IMR-90 (cell line): ENCODE measurements around the gene FDXR.

Experiments
- BHLHE40 ChIP-seq: fragments of 150-350 bp; IDR thresholded peaks from 2 replicates; pipeline ENCODE4 v1.6.1; 2016; ENCODE audit warnings: mild to moderate bottlenecking, low read depth, low read length
- CEBPB ChIP-seq: IDR thresholded peaks from 2 replicates; pipeline ENCODE4 v1.6.1; 2012; ENCODE audit warnings: low read depth, low read length, improper control_type of control experiment
- CHD1 ChIP-seq: IDR thresholded peaks from 2 replicates; pipeline ENCODE4 v1.6.1; 2012; ENCODE audit warnings: low read depth, low read length, improper control_type of control experiment
- FOS ChIP-seq: fragments of 150-350 bp; IDR thresholded peaks from 2 replicates; pipeline ENCODE4 v1.6.1; 2016; ENCODE audit warnings: low read depth, low read length
- MAFK ChIP-seq: IDR thresholded peaks from 2 replicates; pipeline ENCODE4 v1.6.1; 2012; ENCODE audit warnings: low read depth, low read length, improper control_type of control experiment
- POLR2A ChIP-seq: IDR thresholded peaks from 2 replicates; pipeline ENCODE4 v1.6.1; 2012; ENCODE audit warnings: mild to moderate bottlenecking, low read depth, low read length
- RAD21 ChIP-seq: IDR thresholded peaks from 2 replicates; pipeline ENCODE4 v1.6.1; 2012; ENCODE audit warnings: low read length, improper control_type of control experiment
- RCOR1 ChIP-seq: IDR thresholded peaks from 2 replicates; pipeline ENCODE4 v1.6.1; 2012; ENCODE audit warnings: mild to moderate bottlenecking, low read length, improper control_type of control experiment; ENCODE audit not compliant: insufficient replicate concordance
- SMC3 ChIP-seq: fragments of 150-350 bp; IDR thresholded peaks from 2 replicates; pipeline ENCODE4 v1.6.1; 2016; ENCODE audit warnings: low read depth, mild to moderate bottlenecking, antibody characterized with exemption, low read length, moderate library complexity
- TF ChIP-seq, protein P1 (sequence below): conservative IDR thresholded peaks from 2 replicates; pipeline ENCODE4 v1.5.1; 2012; ENCODE audit warnings: mild to moderate bottlenecking, low read depth, low read length, improper control_type of control experiment
- TF ChIP-seq, protein P2 (sequence below): fragments of 150-350 bp; IDR thresholded peaks from 2 replicates; pipeline ENCODE4 v1.6.1; 2017; ENCODE audit warnings: mild to moderate bottlenecking, antibody characterized with exemption, low read length, low read depth
- TF ChIP-seq, protein P3 (sequence below): fragments of 150-350 bp; IDR thresholded peaks from 2 replicates; pipeline ENCODE4 v1.6.1; 2016; ENCODE audit warnings: low read depth, mild to moderate bottlenecking, low read length, moderate library complexity, borderline replicate concordance

DNA sequence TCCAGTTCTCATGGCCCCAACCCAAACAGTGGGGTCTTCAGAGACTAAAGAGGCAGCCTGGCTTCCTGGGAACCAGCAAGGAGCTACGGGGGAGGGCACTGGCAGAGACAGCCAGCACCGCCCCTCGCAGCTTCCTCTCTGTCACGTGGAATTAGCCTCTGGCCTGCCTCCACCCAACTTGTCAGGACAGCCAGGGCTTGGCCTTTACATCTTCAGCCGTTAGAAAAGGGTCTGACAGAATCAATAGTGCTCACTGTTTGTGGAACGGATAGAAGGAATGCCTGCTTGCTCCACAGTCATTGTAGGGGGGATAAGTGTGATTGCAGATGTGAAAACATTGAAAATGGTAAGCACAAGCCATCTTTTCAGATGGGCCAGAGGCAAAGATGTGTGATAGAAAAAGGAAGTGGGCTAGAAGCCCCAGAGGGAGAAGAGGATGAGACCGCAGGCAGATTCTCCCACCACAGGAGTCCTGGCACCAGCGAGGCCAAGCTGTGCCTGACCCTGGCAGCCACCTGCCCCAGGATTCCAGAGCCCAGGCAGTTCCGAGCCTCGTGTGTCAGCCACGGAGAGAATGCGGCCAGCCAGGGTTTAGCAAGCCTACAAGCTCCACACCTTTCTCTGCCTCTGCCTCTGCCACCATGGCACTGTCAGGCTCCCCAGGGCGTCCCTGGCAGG lies 31.7 kb downstream of the FDXR start:
- TF ChIP-seq, protein P1, sequence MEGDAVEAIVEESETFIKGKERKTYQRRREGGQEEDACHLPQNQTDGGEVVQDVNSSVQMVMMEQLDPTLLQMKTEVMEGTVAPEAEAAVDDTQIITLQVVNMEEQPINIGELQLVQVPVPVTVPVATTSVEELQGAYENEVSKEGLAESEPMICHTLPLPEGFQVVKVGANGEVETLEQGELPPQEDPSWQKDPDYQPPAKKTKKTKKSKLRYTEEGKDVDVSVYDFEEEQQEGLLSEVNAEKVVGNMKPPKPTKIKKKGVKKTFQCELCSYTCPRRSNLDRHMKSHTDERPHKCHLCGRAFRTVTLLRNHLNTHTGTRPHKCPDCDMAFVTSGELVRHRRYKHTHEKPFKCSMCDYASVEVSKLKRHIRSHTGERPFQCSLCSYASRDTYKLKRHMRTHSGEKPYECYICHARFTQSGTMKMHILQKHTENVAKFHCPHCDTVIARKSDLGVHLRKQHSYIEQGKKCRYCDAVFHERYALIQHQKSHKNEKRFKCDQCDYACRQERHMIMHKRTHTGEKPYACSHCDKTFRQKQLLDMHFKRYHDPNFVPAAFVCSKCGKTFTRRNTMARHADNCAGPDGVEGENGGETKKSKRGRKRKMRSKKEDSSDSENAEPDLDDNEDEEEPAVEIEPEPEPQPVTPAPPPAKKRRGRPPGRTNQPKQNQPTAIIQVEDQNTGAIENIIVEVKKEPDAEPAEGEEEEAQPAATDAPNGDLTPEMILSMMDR: no peak
- TF ChIP-seq, protein P2, sequence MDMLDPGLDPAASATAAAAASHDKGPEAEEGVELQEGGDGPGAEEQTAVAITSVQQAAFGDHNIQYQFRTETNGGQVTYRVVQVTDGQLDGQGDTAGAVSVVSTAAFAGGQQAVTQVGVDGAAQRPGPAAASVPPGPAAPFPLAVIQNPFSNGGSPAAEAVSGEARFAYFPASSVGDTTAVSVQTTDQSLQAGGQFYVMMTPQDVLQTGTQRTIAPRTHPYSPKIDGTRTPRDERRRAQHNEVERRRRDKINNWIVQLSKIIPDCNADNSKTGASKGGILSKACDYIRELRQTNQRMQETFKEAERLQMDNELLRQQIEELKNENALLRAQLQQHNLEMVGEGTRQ: peak; percentile 21; the same call in 1 of the 2 replicates
- TF ChIP-seq BHLHE40 (no peak), POLR2A (no peak), RAD21 (no peak), CHD1 (no peak), CEBPB (no peak), SMC3 (no peak), FOS (no peak), RCOR1 (no peak), MAFK (no peak)
- TF ChIP-seq, protein P3, sequence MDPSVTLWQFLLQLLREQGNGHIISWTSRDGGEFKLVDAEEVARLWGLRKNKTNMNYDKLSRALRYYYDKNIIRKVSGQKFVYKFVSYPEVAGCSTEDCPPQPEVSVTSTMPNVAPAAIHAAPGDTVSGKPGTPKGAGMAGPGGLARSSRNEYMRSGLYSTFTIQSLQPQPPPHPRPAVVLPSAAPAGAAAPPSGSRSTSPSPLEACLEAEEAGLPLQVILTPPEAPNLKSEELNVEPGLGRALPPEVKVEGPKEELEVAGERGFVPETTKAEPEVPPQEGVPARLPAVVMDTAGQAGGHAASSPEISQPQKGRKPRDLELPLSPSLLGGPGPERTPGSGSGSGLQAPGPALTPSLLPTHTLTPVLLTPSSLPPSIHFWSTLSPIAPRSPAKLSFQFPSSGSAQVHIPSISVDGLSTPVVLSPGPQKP: no peak
